ENCODE data around the gene HEPACAM.
"Not testable (repeated sequence)": the region's sequence is repeated elsewhere in the genome, so short reads cannot be mapped to it uniquely, and the experiment has no call there.

HEPACAM gene, protein sequence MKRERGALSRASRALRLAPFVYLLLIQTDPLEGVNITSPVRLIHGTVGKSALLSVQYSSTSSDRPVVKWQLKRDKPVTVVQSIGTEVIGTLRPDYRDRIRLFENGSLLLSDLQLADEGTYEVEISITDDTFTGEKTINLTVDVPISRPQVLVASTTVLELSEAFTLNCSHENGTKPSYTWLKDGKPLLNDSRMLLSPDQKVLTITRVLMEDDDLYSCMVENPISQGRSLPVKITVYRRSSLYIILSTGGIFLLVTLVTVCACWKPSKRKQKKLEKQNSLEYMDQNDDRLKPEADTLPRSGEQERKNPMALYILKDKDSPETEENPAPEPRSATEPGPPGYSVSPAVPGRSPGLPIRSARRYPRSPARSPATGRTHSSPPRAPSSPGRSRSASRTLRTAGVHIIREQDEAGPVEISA

DNA sequence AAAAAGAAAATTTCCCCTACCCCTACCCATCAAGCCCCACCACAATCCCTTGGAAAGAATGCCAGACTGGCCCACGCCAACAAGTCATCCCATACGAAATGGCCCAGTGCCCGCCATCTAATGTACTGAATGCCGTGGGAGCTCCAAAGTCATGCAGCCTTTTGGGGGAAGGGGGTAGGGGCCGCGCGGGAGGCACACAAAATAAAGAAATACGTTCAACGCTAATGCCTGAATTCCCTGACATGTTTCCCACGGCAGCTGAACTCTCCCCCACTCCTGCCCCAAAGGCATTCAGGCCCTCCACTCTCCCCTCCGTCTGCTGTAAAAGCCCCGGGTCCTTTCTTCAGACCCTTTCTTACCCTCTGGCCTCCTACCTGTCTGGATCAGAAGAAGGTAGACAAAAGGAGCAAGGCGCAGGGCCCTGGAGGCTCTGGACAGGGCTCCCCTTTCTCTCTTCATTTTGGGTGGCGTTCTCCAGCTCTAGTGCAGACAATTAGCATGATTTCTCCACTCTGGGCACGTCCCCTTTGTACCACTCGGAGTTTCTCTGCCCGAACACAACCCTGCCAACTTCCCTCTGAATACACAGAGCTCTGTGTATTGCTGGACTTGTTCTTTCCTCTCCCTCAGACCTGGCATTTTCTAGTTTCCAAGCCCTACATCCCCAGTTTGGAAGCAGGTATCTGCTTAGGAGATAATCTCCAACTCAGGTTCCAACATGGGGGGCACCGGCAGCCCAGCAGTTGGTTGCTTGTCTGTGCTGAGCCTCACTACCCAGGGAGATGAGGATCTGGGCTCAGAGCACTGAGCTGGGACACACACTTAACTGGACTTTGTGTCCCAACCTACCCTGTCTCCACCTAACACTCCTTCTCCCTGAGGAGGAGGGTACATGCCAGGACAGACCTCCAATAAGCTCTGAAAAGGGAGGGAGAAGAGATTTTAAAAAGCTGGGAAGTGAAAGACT is at the start of gene HEPACAM:
Gene HEPACAM (minus strand): TSS at position 500 of the 967 bp plus-strand sequence. CDS start 41 bp downstream, at position 459.
- no peak for DNase-seq

DNA sequence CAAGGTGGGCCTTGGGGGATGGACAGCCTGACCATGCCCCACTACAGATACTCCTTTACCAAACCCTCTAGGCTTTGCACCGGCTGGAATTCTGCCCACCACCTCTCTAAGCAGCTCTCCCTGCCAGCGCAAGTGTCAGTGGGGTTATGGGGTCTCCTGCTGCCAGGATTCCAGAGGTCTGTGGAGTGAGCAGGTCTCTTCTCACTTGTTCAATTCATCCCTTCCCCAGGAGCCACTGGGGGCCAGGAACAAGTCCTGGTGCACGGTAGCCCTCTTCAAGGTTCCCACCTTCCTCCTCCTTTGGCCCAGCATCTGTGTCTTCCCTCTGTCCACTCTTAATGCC is 48.6 kb upstream of the HEPACAM start:
- DNase-seq, result no peak

DNA sequence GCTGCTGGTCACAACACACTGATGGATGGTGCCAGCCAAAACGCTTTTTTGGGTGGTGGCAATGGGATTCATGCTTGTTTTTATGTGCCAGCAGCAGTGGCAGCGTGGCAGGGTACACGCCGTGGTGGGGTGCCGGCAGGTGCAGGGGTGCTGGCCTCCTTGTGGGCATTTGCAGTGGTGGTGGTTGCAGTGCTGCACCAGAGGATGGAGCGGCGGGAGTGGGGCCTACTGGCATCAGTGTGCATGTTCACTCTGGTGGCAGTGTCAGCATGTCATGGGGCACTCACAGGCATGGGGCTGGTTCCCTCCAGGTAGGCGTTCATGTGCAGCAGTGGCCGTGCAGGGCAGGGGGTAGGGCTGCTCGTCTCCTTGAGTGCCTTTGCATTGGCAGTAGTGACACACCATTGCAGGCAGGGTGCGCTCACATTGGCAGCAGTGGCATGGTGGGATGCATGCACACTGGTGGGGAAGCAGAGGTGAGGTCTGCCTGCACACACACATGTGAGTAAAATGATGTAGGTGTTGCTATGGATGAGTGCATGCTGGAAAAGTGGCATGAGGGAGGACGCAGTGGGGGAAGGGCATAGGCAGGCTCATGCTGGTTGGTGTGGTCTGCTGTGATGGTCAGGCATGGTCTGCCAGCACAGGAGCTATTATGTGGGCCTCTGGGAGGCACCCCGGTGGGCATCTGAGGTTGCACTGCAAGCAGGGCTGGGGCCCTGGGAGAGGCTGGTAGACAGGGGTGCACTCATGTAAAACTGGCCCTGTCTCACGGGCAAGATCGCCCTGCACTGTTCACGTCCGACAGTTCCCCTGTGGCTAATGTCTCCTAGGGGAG is 48.0 kb upstream of the HEPACAM start:
- DNase-seq, result no peak

DNA sequence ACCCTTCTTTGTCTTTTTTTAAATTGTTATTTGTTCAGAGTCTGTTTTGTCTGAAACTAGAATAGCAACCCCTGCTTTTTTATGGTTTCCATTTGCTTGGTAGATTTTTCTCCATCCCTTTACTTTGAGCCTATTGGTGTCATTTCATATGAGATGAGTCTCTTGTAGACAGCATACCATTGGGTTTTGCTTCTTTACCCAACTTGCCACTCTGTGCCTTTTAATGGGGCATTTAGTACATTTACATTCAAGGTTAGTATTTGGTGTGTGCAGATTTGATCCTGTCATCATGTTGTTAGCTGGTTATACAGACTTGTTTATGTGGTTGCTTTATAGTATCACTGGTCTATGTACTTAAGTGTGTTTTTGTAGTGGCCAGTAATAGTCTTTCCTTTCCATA is 46.2 kb upstream of the HEPACAM start:
- no peak for DNase-seq

DNA sequence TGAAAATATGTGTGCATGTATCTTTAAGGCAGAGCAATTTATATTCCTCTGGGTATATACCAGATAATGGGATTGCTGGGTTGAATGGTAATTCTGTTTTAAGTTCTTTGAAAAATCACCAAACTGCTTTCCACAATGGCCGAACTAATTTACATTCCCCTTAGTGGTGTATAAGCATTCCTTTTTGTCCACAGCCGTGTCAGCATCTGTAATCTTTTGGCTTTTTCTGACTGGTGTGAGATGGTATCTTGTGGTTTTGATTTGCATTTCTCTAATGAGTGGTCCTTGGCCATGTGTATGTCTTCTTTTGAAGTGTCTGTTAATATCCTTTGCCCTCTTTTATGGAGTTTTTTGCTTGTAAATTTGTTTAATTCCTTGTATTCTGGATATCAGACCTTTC is 42.5 kb upstream of the HEPACAM start:
- DNase-seq, result no peak

DNA sequence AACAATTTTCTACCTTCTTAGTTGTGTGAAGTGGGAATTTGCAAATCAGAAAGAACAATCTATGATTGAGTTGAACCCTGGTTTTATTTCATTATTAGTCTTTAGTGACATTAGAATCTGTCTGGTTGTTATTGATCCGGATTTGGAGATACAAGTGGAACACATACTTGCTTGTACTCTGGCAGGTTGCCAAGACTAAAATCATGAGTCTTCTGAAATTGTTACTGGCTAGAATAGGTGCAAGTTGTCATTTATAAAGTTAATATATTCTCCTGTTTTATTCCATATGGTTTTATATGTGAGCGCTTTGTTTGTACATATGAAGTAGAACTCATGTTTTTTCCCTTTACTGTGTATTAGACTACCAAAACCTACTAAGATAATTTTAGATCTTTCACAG is 41.2 kb upstream of the HEPACAM start:
- no peak for DNase-seq

DNA sequence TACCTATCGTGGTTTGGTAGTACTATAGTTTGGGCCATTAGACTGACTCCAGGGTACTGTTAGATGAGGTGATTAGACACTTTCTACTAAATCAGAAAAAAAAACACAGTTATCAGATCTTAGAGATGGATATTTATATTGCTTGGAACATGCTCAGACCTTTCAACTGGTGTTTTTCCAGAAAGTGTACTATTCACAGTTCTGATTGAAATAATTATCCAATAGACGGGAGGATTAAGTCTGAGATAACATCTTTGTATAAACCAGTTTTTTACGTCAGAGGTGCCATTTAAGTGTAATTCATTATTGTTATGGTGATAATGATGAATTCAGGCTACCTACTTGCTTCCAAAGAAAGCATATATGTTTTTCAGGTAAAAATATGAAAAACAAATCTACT is 40.7 kb upstream of the HEPACAM start:
- DNase-seq, result no peak

DNA sequence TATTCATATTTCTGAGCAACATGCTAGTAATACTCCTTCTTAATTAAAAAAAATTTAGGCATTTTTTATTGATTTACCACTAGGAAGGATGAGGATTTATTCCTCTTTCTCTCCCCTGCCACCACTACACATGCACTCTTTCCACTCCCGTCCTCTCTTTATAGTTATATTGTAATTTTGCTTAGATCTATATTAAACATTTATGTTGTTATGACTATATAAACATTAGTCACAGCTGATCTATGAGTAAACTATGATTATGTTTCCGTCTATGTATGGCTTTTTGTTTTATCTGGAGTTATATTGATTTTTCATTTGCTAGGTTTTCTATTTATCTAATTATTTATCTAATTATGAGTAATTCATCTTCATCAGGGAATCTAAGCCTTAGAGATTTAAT is 36.0 kb upstream of the HEPACAM start:
- no peak for DNase-seq

DNA sequence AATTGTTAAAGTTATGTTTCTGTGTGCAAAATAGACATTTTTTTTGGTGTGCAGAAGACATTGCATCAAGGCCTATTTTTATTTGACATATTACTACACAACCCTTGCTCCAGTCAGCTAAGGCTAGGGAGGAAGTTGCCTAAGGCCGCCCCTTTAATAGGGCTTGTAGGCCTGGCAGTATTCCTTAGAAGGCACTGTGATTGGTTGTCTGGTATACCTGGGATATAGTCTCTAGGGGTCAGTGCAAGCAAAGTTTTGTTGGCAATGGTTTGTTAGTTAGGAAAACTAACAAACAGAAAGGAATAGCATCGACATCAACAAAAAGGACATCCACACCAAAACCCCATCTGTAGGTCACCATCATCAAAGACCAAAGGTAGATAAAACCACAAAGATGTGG is 35.1 kb upstream of the HEPACAM start:
- peak; percentile 38 for DNase-seq

DNA sequence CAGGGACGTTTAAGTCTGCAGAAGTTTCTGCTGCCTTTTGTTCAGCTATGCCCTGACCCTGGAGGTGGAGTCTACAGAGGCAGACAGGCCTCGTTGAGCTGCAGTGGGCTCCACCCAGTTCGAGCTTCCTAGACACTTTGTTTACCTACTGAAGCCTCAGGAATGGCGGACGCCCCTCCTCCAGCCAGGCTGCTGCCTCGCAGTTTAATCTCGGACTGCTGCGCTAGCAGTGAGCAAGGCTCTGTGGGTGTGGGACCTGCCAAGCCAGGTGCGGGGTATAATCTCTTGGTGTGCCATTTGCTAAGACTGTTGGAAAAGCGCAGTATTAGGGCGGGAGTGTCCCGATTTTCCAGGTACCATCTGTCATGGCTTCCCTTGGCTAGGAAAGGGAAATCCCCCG is 32.4 kb upstream of the HEPACAM start:
- not testable (repeated sequence) for DNase-seq

DNA sequence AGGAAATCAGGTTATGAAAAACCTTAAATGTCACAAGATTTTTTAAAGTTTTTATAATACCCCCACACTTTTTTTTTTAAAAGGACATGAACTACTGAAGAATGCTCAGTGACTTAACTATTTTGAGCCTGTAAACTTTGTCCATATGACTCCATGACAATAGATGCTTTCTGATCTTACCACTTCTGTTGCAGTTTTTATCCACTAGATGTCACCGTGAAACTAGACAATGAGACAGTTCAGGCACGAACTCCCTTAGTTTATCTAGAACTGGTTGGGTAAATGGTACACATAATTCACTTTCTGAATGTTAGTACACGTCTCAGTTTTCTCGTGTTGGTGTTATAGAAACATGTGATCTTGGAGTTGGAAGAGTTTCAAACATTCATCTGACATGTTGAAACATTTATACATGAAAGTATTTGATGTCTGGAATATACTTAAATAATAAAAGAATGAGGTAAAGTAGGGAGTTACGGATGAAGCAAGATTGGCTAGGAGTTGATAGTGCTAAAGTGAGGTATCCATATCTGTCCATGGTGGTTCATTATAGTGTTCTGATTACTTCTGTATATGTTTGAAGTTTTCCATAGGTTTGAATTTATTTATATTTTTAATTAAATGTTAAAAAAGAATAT is 26.2 kb upstream of the HEPACAM start:
- peak; percentile 83 for DNase-seq

DNA sequence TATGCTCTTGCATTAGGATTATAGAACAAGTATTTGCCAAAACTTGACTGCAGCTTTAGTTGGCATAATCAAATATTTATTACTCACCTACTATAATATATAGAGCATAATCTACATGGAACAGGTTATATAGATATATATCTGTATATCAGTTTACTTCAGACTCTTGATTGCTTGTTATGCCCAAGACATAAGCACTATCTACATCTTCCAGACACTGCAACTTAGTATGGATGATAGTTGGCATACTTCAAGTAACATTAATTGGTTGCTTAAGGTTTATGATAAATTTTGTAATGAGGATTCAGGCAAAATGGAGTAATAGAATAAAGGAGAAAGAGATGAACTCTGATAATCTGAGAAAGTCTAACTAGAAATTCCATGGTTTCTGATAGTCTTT is 19.2 kb upstream of the HEPACAM start:
- DNase-seq, result no peak

DNA sequence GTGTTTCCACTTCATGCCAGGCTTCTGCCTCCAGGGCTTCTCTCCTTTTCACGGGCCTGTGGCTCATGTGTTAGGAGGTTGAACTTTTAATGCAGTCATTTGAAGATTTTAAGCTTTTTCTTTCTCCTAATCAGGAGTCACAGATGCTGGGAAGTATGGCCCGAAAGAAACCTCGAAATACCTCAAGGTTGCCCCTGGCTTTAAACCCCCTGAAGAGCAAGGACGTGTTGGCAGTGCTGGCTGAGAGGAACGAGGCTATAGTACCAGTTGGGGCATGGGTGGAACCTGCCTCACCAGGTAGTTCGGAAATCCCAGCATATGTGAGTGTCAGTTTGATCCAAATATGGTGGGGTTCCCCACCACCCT is 18.7 kb upstream of the HEPACAM start:
- no peak for DNase-seq

DNA sequence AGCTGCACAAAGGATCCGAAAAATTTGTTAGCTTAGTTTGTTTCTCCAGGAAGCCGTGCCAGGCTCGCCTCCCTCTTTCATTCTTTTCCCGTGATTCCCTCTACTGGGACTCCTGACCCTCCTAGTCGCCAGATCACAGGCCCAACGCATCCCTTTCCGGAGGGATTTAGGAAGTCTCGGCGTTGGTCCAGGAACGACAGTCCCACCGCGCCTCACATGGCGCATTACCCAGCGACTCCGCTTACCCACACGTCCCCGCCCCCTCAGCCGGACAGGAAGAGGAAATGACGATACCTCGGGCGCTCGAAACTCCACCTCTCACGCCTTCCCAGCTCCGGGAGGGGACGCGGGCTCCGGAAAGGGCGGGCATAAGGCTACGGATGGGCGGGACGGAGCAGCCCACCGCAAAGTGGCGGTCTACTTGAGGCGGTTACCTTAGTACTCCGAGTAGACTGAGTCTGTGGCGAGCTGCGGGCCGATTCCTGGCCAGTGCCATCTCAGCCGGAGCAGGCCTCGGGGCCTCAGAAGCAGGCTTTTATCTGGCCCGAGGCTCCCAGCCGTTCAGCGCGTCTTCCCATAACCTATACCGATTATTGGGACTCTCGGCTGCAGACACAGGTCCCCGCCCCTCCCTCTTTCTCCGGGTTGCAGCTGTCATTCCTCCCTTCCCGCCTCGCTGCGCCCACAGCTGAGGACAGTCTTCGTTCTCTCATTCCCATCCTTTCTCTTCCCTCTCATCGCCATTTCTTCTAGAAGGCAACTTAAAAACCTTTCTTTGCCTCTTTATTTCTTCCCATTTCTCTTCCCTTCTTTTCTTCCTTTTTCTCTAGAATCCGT is 18.1 kb upstream of the HEPACAM start, which contains the start of gene CCDC15:
Gene CCDC15 (plus strand): TSS at position 450 of the 837 bp plus-strand sequence. CDS start 531 bp downstream, outside the sequence.
- peak; percentile 99 for DNase-seq

DNA sequence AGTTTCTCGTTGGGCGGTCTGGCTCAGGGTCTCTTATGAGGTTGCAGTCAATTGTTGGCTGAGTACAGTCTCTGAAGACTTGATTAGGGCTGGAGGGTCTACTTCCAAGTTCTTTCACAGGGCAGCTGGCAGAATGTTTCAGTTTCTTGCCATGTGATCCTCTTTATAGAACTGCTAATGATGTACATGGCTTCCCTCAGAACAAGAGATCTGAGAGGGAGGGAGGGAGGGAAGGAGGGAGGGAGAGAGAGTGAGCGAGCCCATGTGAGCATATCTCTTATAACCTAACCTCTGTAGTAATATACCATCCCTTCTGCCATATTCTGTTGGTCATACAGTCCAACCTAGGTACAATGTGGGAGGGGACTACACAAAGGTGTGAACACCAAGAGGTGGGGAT is 15.5 kb upstream of the HEPACAM start:
- DNase-seq, result no peak

DNA sequence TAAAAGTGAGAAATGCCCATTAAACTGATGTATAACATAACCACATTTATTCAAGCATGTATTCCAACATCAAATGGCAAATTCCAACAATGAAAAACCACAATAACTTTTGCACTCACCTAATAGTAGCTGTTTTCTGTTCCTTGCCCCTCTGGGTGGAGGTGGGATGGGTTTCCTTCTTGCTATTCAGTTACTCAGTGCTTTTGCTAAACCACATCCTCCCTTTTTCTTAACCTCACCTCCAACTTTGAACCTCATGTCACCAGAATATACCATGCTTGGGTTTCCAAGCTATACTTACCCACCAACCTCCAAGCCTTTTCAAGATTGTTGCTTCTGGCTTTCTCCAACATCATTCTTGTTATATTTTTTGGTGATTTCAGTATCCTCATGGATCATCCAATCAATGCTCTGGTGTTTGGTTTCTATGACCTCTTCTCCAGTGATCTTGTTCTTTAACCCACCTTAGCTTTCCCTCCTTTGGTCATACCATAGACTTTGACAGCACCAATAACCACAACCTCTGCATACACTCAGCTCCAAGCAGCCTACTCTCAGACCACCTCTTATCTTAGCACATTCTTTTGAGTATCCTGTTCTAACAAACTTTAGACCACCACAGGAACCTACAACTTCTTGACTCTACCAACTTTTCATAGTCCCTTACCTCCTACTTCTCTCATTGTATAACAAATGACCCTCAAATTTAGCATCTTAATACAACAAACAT is 14.9 kb upstream of the HEPACAM start:
- no peak for DNase-seq

DNA sequence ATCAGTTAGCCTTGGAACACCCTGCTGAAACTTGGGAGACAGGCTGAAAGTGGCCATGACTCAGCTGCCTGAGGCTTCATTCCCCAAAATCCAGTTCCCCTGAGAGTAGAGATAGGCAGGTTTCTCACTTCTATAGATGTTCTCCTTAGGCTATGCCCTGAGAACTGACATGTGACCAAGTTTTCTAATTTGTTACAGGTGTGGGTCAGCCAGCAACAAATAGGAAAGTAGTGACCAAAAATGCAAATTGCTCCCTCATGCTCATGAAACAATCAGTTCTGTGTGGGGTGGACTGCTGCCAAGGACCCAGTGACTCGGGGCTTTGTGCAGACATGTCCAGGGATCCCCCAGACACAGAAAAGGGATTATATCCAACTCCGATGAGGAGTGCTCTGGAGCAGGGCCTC is 10.9 kb upstream of the HEPACAM start:
- DNase-seq, result no peak

DNA sequence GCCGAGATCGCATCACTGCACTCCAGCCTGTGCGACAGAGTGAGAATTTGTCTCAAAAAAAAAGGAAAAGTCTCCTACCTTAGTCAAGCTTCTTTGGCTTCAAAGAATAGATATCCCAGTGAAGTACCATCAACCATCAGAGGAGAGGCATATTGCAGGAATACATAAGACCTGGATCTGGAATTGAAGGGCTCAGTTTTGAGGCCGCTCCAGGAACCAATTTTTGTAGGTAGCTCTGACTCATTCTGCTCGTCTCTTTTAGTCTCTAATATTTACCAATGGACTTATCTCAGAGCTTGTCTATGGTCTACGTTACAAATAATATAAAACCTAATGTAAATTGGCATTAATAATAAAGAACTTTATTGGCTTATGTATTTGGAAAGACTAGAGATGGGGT is 10.0 kb upstream of the HEPACAM start:
- no peak for DNase-seq

DNA sequence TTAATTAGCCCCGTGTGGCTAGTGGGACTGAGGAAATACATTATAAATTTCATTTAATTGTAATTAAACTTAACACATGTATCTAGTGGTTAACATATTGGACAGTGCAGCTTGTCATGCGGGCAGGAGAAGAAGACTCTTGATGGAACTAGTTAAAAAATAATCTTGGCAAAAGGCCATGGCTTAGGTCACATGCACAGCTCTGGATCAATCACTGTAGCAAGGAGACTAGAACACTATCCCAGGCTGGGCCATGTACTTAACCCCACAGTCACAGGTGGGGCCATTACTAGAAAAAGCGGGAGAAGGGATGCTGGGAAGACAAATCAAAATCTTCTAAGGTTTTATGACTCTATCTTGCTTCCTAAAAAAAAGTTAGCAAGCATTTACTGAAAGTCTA is 8.7 kb upstream of the HEPACAM start:
- DNase-seq, result no peak

DNA sequence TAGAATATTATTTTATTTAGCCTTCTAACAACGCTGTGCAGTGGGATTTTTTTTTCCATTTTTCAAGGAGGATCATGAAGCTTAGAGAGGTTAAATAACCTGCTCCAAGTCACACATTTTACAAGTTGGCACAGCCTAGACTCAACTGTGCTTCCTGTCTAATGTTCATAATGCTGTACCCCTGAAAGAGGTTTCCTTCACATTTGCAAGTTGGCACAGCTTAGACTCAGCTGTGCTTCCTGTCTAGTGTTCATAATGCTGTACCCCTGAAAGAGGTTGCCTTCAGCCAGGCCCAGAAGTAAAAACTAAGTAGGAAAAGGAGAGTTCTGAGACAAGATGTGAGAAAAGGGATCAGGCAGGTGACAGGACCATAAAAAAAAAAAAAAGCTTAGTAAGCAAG is 7.9 kb upstream of the HEPACAM start:
- no peak for DNase-seq

DNA sequence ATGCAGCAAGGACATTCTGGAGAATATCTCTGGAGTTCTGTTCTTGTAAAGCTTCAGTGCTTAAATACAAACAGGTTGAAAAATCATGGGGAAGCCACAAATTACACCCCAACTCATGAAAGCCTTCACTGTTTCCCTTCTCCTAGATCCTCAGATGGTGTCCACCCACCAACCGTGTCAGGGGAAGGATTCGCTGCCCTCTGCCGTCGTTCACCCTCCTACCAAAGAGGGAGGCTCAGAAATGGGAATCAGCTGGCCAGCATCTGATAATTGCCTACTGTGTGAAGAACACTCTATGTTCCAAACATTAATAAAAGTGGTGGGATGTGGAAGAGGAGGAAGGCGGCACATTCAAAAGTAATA is 7.4 kb upstream of the HEPACAM start:
- DNase-seq, result no peak
